ENCODE results near the gene PROX1.

Gene PROX1

DNA sequence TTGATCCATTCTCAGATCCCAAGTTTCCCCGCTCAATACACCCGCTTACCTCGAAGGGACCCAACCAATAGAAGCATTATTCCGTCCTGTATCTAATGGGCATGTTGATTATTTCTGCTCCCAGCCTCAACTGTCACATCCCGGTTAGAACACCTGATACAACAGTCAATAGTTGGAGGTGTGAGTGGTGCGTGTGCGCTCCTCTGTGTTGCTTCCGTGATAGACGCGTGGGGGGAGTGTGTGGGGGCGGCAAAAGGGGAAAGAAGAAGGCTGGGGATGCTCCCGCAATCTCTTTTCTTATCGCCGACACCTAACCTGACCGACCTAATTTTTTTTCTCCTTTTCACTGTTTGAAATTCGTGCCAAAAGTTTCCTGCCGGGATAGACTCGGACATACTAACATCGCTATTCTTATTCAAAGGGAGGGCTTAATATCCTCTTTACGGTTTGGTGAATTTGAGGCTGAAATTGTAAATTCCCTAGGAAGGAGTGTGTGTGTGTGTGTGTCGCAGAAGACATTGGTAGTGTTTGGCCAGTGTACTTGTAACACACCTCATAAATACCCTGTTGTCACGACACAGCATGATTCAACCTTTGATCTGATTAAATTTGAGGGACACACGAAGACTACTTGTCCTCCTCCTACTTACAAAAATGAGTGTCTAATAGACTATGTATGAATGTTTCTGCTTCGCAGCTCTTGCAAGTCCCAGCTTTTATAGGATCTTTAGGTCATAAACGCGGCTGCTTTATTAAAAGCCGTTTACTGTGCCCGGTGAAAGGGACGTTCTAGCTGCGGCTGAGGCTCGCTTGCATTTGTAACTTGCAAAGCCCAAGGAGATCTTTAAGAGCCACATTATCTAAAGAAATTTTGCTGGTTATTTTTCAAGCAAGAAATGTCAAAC lies 1.5 kb upstream of the PROX1 start:
- no peak overlapping the region for H3K56ac ChIP-seq (ENCODE audit: low read length)

GRCh38 chr1:213986925-213987250 lies 885 bp upstream of the PROX1 start:
- Histone ChIP-seq H3K27me3 (ENCODE audit: insufficient read depth, low read length, poor library complexity) (peaks cover 29% of the 10 kb centered on the region), H2AK5ac (ENCODE audit: low read length) (no peak overlapping the region), H3K4me3 (ENCODE audit: low read length) (no peak overlapping the region), H3K4ac (ENCODE audit: low read depth, low read length) (no peak overlapping the region), H3K4me1 (ENCODE audit: control insufficient read depth, low read depth, low read length) (peaks cover 7% of the 10 kb centered on the region), H3K18ac (ENCODE audit: low read length) (no peak overlapping the region), H3K27ac (ENCODE audit: low read depth, low read length) (no peak overlapping the region), H3K4me2 (ENCODE audit: low read length) (no peak overlapping the region), H4K5ac (ENCODE audit: low read length) (no peak overlapping the region), H3K79me1 (ENCODE audit: low read length) (no peaks in the 10 kb centered on the region), H3K23ac (ENCODE audit: low read length) (no peak overlapping the region), H2BK120ac (ENCODE audit: low read depth, low read length) (no peak overlapping the region), H3K79me2 (ENCODE audit: control insufficient read depth, insufficient read depth, low read length) (no peaks in the 10 kb centered on the region), H3K56ac (ENCODE audit: low read length) (no peak overlapping the region), H3K36me3 (ENCODE audit: control insufficient read depth, insufficient read depth, low read length) (no peaks in the 10 kb centered on the region), H4K8ac (ENCODE audit: low read depth, low read length) (no peak overlapping the region), H2BK15ac (replicated peaks; ENCODE audit: low read depth) (no peak overlapping the region), H3K9ac (ENCODE audit: low read length) (no peak overlapping the region), H2BK5ac (ENCODE audit: low read length) (no peak overlapping the region)
- DNase-seq, result no peak
- no CpG with 5 or more reads among the region's 6 CpGs for WGBS (ENCODE audit: extremely low coverage, insufficient coverage, low lambda C conversion rate)

More for the DNA sequence above, 1.5 kb upstream of the PROX1 start:
- H3K4me2 ChIP-seq (ENCODE audit: low read length), result no peak overlapping the region
- no peaks in the 10 kb centered on the region for H3K36me3 ChIP-seq (ENCODE audit: control insufficient read depth, insufficient read depth, low read length)
- H3K27ac ChIP-seq (ENCODE audit: low read depth, low read length), result no peak overlapping the region
- H2AK5ac ChIP-seq (ENCODE audit: low read length), result no peak overlapping the region
- no peak overlapping the region for H3K23ac ChIP-seq (ENCODE audit: low read length)
- H4K8ac ChIP-seq (ENCODE audit: low read depth, low read length), result no peak overlapping the region
- H3K4me1 ChIP-seq (ENCODE audit: control insufficient read depth, low read depth, low read length), result peaks cover 7% of the 10 kb centered on the region
- H3K4ac ChIP-seq (ENCODE audit: low read depth, low read length), result no peak overlapping the region
- DNase-seq, result peak; percentile 30
- no peak overlapping the region for H3K4me3 ChIP-seq (ENCODE audit: low read length)
- no peaks in the 10 kb centered on the region for H3K79me1 ChIP-seq (ENCODE audit: low read length)
- WGBS (ENCODE audit: extremely low coverage, insufficient coverage, low lambda C conversion rate), result no CpG with 5 or more reads among the region's 31 CpGs
- no peaks in the 10 kb centered on the region for H3K79me2 ChIP-seq (ENCODE audit: control insufficient read depth, insufficient read depth, low read length)
- no peak overlapping the region for H3K18ac ChIP-seq (ENCODE audit: low read length)
- H2BK120ac ChIP-seq (ENCODE audit: low read depth, low read length), result no peak overlapping the region
- peaks cover 36% of the 10 kb centered on the region for H3K27me3 ChIP-seq (ENCODE audit: insufficient read depth, low read length, poor library complexity)
- no peak overlapping the region for H2BK15ac ChIP-seq (replicated peaks; ENCODE audit: low read depth)
- H2BK5ac ChIP-seq (ENCODE audit: low read length), result no peak overlapping the region
- no peak overlapping the region for H4K5ac ChIP-seq (ENCODE audit: low read length)
- no peak overlapping the region for H3K9ac ChIP-seq (ENCODE audit: low read length)

DNA sequence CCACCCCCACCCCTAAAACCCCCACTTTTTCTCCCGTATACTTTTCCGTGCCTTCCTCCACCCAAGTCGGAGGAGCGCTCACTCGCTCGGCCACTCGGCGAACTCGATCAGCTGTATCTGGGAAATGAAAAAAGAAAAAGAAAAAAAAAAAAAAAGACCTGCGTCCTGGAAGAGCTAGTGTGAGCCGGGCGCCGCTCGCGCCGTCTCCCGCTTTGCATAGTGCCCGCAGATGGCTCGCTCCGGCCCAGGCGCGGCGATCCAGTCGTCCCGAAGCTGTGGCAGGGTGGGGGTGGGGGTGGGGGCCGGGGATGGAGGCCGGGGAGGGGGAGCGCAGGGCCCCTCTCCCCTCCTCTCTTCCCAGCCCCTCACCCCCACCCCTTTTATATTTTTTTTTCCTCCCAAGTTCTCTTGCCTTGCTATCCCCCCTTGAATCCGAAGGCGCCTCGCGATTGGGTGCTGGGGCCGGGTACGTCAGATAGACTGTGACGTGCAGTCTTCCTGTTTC lies 299 bp upstream of the PROX1 start:
- no CpG with 5 or more reads among the region's 35 CpGs for WGBS (ENCODE audit: extremely low coverage, insufficient coverage, low lambda C conversion rate)
- no peaks in the 10 kb centered on the region for H3K79me2 ChIP-seq (ENCODE audit: control insufficient read depth, insufficient read depth, low read length)
- H3K4me1 ChIP-seq (ENCODE audit: control insufficient read depth, low read depth, low read length), result peaks cover 7% of the 10 kb centered on the region
- no peak overlapping the region for H3K27ac ChIP-seq (ENCODE audit: low read depth, low read length)
- no peak overlapping the region for H2AK5ac ChIP-seq (ENCODE audit: low read length)
- H3K18ac ChIP-seq (ENCODE audit: low read length), result peak overlapping the region; percentile 72
- no peaks in the 10 kb centered on the region for H3K79me1 ChIP-seq (ENCODE audit: low read length)
- H4K5ac ChIP-seq (ENCODE audit: low read length), result no peak overlapping the region
- H3K4me2 ChIP-seq (ENCODE audit: low read length), result no peak overlapping the region
- no peak overlapping the region for H3K23ac ChIP-seq (ENCODE audit: low read length)
- no peaks in the 10 kb centered on the region for H3K36me3 ChIP-seq (ENCODE audit: control insufficient read depth, insufficient read depth, low read length)
- H2BK120ac ChIP-seq (ENCODE audit: low read depth, low read length), result no peak overlapping the region
- H3K4me3 ChIP-seq (ENCODE audit: low read length), result peak overlapping the region; percentile 63
- no peak for DNase-seq
- H3K56ac ChIP-seq (ENCODE audit: low read length), result peak overlapping the region; percentile 77
- H3K27me3 ChIP-seq (ENCODE audit: insufficient read depth, low read length, poor library complexity), result peaks cover 25% of the 10 kb centered on the region
- H2BK5ac ChIP-seq (ENCODE audit: low read length), result no peak overlapping the region
- no peak overlapping the region for H3K9ac ChIP-seq (ENCODE audit: low read length)
- H2BK15ac ChIP-seq (replicated peaks; ENCODE audit: low read depth), result no peak overlapping the region
- H4K8ac ChIP-seq (ENCODE audit: low read depth, low read length), result no peak overlapping the region
- H3K4ac ChIP-seq (ENCODE audit: low read depth, low read length), result no peak overlapping the region

DNA sequence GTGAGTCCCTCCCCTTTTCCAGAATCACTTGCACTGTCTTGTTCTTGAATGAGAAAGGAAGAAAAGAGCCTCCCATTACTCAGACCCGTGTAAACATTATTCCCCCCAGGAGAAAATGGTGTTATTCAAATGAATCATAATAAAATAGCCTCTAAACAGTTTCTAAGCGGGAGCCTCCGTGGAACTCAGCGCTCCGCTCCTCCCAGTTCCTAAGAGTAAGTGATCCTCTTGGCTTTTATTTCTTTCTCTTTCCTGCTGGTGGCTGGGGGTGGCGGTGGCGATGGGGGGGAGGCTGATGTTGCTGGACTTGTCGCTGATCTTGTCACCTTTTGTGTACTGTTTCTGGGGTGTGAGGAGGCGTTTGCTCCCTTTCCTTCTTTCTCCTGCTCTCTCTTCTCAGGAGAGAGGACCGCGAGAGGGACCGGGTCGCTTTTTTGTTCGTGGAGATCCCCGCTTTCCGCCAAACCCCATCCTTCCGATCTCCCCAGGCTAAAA lies 781 bp downstream of the PROX1 start:
- Histone ChIP-seq H3K18ac (ENCODE audit: low read length) (no peak overlapping the region), H3K4me2 (ENCODE audit: low read length) (peak overlapping the region; percentile 83), H3K36me3 (ENCODE audit: control insufficient read depth, insufficient read depth, low read length) (no peaks in the 10 kb centered on the region), H2AK5ac (ENCODE audit: low read length) (no peak overlapping the region), H4K5ac (ENCODE audit: low read length) (no peak overlapping the region), H3K79me2 (ENCODE audit: control insufficient read depth, insufficient read depth, low read length) (no peaks in the 10 kb centered on the region), H3K4ac (ENCODE audit: low read depth, low read length) (no peak overlapping the region), H4K8ac (ENCODE audit: low read depth, low read length) (no peak overlapping the region), H2BK120ac (ENCODE audit: low read depth, low read length) (no peak overlapping the region), H3K27me3 (ENCODE audit: insufficient read depth, low read length, poor library complexity) (peaks cover 22% of the 10 kb centered on the region), H3K4me1 (ENCODE audit: control insufficient read depth, low read depth, low read length) (peaks cover 7% of the 10 kb centered on the region), H3K27ac (ENCODE audit: low read depth, low read length) (no peak overlapping the region), H3K23ac (ENCODE audit: low read length) (no peak overlapping the region), H3K9ac (ENCODE audit: low read length) (peak overlapping the region; percentile 54), H2BK15ac (replicated peaks; ENCODE audit: low read depth) (no peak overlapping the region), H3K79me1 (ENCODE audit: low read length) (no peaks in the 10 kb centered on the region), H3K4me3 (ENCODE audit: low read length) (peak overlapping the region; percentile 63), H2BK5ac (ENCODE audit: low read length) (no peak overlapping the region), H3K56ac (ENCODE audit: low read length) (peak overlapping the region; percentile 77)
- DNase-seq, result peak; percentile 53
- WGBS (ENCODE audit: extremely low coverage, insufficient coverage, low lambda C conversion rate), result no CpG with 5 or more reads among the region's 17 CpGs

DNA sequence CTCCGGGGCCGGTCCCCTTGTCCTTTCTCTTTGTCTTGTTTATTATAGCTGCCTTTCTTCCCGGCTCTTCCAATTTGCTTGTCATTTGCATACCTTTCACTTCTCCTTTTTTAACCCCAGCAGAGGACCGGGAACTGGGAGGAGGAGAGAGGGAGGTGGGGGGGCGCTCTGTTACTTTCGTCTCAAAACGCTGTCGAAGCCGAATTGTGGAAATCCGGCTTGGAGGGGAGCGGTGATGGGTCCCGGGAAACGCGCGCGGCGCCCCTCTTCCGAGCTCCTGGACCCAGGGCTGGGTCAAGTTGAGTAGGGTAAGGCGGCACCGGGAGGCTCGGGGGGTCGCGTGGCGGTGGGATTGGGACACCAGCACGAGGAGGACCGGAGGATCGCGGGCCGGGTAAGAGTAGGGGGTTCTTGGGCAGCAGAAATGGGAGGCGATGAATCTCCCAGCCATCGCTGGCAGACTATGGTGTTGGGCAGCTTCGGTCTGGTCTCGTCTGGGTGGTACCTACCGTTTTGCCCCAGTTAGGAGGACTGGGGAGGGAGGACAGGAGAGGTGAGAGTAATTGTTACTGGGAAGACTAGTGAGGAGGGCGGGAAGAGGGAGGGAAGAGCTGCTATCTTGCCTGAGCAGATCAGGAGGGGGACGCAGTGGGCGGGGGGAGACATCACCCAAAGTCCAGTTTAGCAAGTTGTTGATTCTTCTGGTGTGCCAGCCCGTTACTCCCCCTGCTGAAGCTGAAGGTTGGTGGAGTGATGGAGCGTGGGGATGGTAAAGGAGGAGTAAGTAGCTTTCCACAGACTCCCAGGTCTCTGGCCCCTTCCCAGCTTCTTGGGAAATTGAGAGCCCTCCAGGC lies 1.5 kb downstream of the PROX1 start:
- peaks cover 20% of the 10 kb centered on the region for H3K27me3 ChIP-seq (ENCODE audit: insufficient read depth, low read length, poor library complexity)
- WGBS (ENCODE audit: extremely low coverage, insufficient coverage, low lambda C conversion rate), result no CpG with 5 or more reads among the region's 39 CpGs
- no peak overlapping the region for H4K5ac ChIP-seq (ENCODE audit: low read length)
- H3K4me1 ChIP-seq (ENCODE audit: control insufficient read depth, low read depth, low read length), result peaks cover 7% of the 10 kb centered on the region
- no peak overlapping the region for H2AK5ac ChIP-seq (ENCODE audit: low read length)
- no peak overlapping the region for H3K4ac ChIP-seq (ENCODE audit: low read depth, low read length)
- H2BK15ac ChIP-seq (replicated peaks; ENCODE audit: low read depth), result no peak overlapping the region
- H3K56ac ChIP-seq (ENCODE audit: low read length), result peak overlapping the region; percentile 75
- H3K27ac ChIP-seq (ENCODE audit: low read depth, low read length), result no peak overlapping the region
- H3K36me3 ChIP-seq (ENCODE audit: control insufficient read depth, insufficient read depth, low read length), result no peaks in the 10 kb centered on the region
- H3K79me1 ChIP-seq (ENCODE audit: low read length), result no peaks in the 10 kb centered on the region
- H2BK5ac ChIP-seq (ENCODE audit: low read length), result no peak overlapping the region
- DNase-seq, result peak; percentile 56
- H3K23ac ChIP-seq (ENCODE audit: low read length), result no peak overlapping the region
- peak overlapping the region; percentile 63 for H3K4me3 ChIP-seq (ENCODE audit: low read length)
- H3K4me2 ChIP-seq (ENCODE audit: low read length), result peak overlapping the region; percentile 83
- peak overlapping the region; percentile 54 for H3K9ac ChIP-seq (ENCODE audit: low read length)
- H3K79me2 ChIP-seq (ENCODE audit: control insufficient read depth, insufficient read depth, low read length), result no peaks in the 10 kb centered on the region
- no peak overlapping the region for H2BK120ac ChIP-seq (ENCODE audit: low read depth, low read length)
- H3K18ac ChIP-seq (ENCODE audit: low read length), result no peak overlapping the region
- no peak overlapping the region for H4K8ac ChIP-seq (ENCODE audit: low read depth, low read length)
